Sigmoid colon (tissue), 7 donors: ENCODE data around the gene COL11A1. TPM values are rescaled to one million over a fixed set of nuclear protein-coding genes. Genes with fewer than 3 reads are reported as not detected.

Experiments used
- DNase-seq: peaks from one replicate; pipeline ENCODE4 v3.0.0-alpha.2; 2019
- H3K27ac ChIP-seq, 4 donors: fragments of 200-600 bp; sonication (generic); one replicate each; pipeline ENCODE4 v1.5.1; 2016 to 2019; ENCODE audit warnings: mild to moderate bottlenecking in 1 of 4
- H3K27me3 ChIP-seq, 3 donors: fragments of 200-600 bp; sonication (generic); one replicate each; pipeline ENCODE4 v1.5.1; 2019; ENCODE audit warnings: mild to moderate bottlenecking in 1 of 3
- H3K36me3 ChIP-seq, 4 donors: fragments of 200-600 bp; sonication (generic); one replicate each; pipeline ENCODE4 v1.5.1; 2016 to 2019
- H3K4me1 ChIP-seq, 4 donors: fragments of 200-600 bp; sonication (generic); one replicate each; pipeline ENCODE4 v1.5.1; 2017 to 2019
- H3K4me3 ChIP-seq, 4 donors: fragments of 200-600 bp; sonication (generic); one replicate each; pipeline ENCODE4 v1.5.1; 2017 to 2019; ENCODE audit warnings: mild to moderate bottlenecking in 2 of 4, moderate library complexity in 1 of 4
- H3K9me3 ChIP-seq, 4 donors: fragments of 200-600 bp in 3 of 4; sonication (generic) in 3 of 4; one replicate each; pipeline versions ENCODE4 v1.5.1 to v1.6.1; 2013 to 2019
- EP300 ChIP-seq, 4 donors: sonication (generic); formaldehyde crosslinking; IDR thresholded peaks; one replicate each; pipeline ENCODE4 v1.6.1; 2017; ENCODE audit warnings: antibody characterized with exemption in 4 of 4
- POLR2A ChIP-seq, 2 donors: fragments of 450-650 bp; IDR thresholded peaks; one replicate each; pipeline ENCODE4 v1.6.1; 2016; ENCODE audit warnings: antibody characterized with exemption in 2 of 2, mild to moderate bottlenecking in 2 of 2, moderate library complexity in 2 of 2
- POLR2AphosphoS5 ChIP-seq, 4 donors: sonication (generic); formaldehyde crosslinking; IDR thresholded peaks; one replicate each; pipeline ENCODE4 v1.6.1; 2017; ENCODE audit warnings: antibody characterized with exemption in 4 of 4
- WGBS, 2 donors: extraction: QIAGEN DNeasy Blood & Tissue Kit; methylation state at CpG; one replicate each; pipeline ENCODE4 v1.1.7; 2013; 5-methylcytosine and 5-hydroxymethylcytosine counted together
- intact Hi-C: fragments of 100-400 bp; cut with DNase I; formaldehyde crosslinking; loops from one replicate; pipeline ENCODE4 v1.15.1; 2023
- polyA plus RNA-seq, 3 donors: library from polyadenylated mRNA; stranded (reverse); fragments of 200-250 nt; gene quantifications; one replicate each; pipeline ENCODE4 v1.2.3, GENCODE V29; 2013
- total RNA-seq, 4 donors: library from RNA; depleted of rRNA; stranded (reverse); fragments of >200 nt; gene quantifications; one replicate each; pipeline ENCODE4 v1.1.0, GENCODE V29; 2016
- TF ChIP-seq, protein P1 (sequence below), 4 experiments: fragments of 450-650 bp in 3 of 4; fragments of 200-600 bp in 1 of 4; IDR thresholded peaks; one replicate each; pipeline ENCODE4 v1.5.1; 2016 to 2019; ENCODE audit warnings: antibody characterized with exemption in 4 of 4, mild to moderate bottlenecking in 3 of 4, moderate library complexity in 2 of 4
- donor health status: healthy with polysubstance abuse.
- donor health status: Bipolar disorder and iron deficiency.
- donor health status: healthy.

COL11A1 gene
- total and polyA plus RNA-seq, 7 donors: 0.36 to 1.4 (median 0.99) TPM; not detected in 2

DNA sequence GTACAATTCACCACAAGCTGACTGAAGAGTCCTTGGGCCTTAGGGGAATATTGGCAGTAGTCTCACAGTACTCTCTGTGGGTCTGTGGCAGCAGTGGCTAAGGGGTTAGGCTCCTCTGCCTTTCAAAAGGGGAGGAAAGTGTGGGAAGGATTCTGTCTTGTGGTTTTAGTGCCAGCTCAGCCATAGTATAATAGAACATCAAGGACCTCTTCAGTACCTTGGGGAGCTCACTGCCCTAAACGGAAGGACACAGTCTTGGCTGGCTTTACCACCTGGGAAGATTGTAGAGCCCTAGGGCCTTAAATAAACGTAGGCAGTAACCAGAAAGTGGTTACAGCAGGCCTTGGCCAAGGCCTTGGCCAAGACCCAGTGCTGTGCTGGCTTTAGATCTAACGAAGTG, 265.7 kb downstream of the COL11A1 start:
- no peak overlapping the region for H3K4me3 ChIP-seq
- TF ChIP-seq POLR2AphosphoS5 (IDR thresholded peaks at IDR 0.05) (no peak), EP300 (IDR thresholded peaks at IDR 0.05) (no peak), POLR2A (IDR thresholded peaks at IDR 0.05) (no peak)
- TF ChIP-seq, protein P1, sequence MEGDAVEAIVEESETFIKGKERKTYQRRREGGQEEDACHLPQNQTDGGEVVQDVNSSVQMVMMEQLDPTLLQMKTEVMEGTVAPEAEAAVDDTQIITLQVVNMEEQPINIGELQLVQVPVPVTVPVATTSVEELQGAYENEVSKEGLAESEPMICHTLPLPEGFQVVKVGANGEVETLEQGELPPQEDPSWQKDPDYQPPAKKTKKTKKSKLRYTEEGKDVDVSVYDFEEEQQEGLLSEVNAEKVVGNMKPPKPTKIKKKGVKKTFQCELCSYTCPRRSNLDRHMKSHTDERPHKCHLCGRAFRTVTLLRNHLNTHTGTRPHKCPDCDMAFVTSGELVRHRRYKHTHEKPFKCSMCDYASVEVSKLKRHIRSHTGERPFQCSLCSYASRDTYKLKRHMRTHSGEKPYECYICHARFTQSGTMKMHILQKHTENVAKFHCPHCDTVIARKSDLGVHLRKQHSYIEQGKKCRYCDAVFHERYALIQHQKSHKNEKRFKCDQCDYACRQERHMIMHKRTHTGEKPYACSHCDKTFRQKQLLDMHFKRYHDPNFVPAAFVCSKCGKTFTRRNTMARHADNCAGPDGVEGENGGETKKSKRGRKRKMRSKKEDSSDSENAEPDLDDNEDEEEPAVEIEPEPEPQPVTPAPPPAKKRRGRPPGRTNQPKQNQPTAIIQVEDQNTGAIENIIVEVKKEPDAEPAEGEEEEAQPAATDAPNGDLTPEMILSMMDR (IDR thresholded peaks at IDR 0.05): no peak
- H3K27ac ChIP-seq: no peak overlapping the region
- WGBS, 2 donors: 44 to 57% methylated on average over 3 of the region's 3 CpGs
- no peaks in the 10 kb centered on the region for H3K9me3 ChIP-seq
- no peaks in the 10 kb centered on the region for H3K4me1 ChIP-seq
- intact Hi-C loops: no loop called here
- H3K36me3 ChIP-seq: no peaks in the 10 kb centered on the region
- no peak for DNase-seq
- H3K27me3 ChIP-seq: no peaks in the 10 kb centered on the region

DNA sequence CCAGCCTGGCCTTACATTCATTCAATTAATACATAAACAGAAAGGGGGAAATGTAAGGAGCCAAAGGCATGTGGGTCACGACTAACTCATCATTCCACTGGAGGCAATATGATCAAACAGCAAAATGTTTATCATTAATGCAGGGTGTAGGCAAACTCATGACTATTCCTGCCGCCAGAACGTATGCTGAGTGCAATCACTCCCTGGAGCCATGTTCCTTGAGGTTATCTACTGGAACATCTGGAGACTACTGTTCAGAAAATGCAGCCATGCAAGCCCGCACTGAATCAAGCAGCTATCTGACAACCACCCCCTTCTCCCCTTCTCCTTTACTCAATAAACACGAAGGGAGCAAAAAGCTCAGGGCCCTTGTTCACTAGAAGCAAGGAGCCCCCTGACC, 267.6 kb downstream of the COL11A1 start:
- Histone ChIP-seq H3K4me1 (no peaks in the 10 kb centered on the region), H3K27me3 (no peaks in the 10 kb centered on the region), H3K36me3 (no peaks in the 10 kb centered on the region), H3K27ac (no peak overlapping the region), H3K9me3 (no peaks in the 10 kb centered on the region), H3K4me3 (no peak overlapping the region)
- WGBS, 2 donors: 76 to 83% methylated on average over 5 of the region's 5 CpGs
- intact Hi-C loops: no loop called here
- no peak for DNase-seq
- no peak for TF ChIP-seq EP300 (IDR thresholded peaks at IDR 0.05)
- no peak for TF ChIP-seq POLR2AphosphoS5 (IDR thresholded peaks at IDR 0.05)
- TF ChIP-seq POLR2A (IDR thresholded peaks at IDR 0.05): no peak
- TF ChIP-seq, protein P1 (IDR thresholded peaks at IDR 0.05): no peak

DNA sequence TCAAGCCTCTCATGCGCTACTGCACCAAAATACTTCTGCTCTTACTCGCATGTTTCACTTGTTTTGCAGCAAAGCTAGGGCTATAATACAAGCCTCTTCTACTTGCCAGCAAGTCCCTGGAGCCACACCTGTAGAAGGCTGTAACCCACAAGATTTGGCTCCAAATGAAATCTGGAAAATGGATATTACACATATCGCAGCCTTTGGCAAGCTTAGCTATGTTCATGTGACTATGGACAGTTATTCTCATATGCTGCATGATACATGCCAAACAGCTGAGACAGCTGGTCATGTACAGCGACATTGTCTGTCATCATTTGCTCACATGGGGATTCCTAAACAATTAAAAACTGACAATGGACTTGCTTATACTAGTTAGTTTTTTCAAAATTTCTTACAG, 270.3 kb downstream of the COL11A1 start:
- Histone ChIP-seq H3K4me3 (no peak overlapping the region), H3K36me3 (no peaks in the 10 kb centered on the region), H3K27me3 (no peaks in the 10 kb centered on the region), H3K9me3 (no peaks in the 10 kb centered on the region), H3K4me1 (no peaks in the 10 kb centered on the region), H3K27ac (no peak overlapping the region)
- no peak for DNase-seq
- 30 to 69% methylated on average over 4 of the region's 4 CpGs for WGBS, 2 donors
- TF ChIP-seq, protein P1 (IDR thresholded peaks at IDR 0.05): no peak
- TF ChIP-seq POLR2AphosphoS5 (IDR thresholded peaks at IDR 0.05): no peak
- TF ChIP-seq EP300 (IDR thresholded peaks at IDR 0.05): no peak
- TF ChIP-seq POLR2A (IDR thresholded peaks at IDR 0.05): no peak
- intact Hi-C loops: no loop called here

DNA sequence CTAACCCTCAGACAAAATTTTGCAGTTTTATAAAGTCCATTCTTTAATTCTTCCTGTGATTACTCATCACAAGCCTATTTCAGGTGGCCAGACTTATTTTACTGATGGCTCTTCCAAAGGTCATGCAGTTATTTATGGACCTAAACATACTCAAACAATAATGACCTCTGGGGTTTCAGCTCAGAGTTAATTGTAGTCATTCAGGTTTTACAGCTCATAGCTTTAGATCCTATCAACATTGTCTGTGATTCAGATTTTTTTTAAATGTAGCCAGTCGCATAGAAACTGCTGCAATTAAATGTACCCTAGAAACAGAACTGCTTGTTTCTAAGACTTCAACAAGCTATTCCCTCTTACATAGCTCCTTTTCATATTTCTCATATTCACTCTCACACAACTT, 270.8 kb downstream of the COL11A1 start:
- H3K27ac ChIP-seq: no peak overlapping the region
- WGBS, 2 donors: 21 to 47% methylated on average over 1 of the region's 1 CpG
- intact Hi-C loops: no loop called here
- TF ChIP-seq POLR2A (IDR thresholded peaks at IDR 0.05) (no peak), EP300 (IDR thresholded peaks at IDR 0.05) (no peak), POLR2AphosphoS5 (IDR thresholded peaks at IDR 0.05) (no peak)
- TF ChIP-seq, protein P1 (IDR thresholded peaks at IDR 0.05): no peak
- H3K9me3 ChIP-seq: no peaks in the 10 kb centered on the region
- DNase-seq: no peak
- H3K36me3 ChIP-seq: no peaks in the 10 kb centered on the region
- H3K27me3 ChIP-seq: no peaks in the 10 kb centered on the region
- H3K4me3 ChIP-seq: no peak overlapping the region
- no peaks in the 10 kb centered on the region for H3K4me1 ChIP-seq

DNA sequence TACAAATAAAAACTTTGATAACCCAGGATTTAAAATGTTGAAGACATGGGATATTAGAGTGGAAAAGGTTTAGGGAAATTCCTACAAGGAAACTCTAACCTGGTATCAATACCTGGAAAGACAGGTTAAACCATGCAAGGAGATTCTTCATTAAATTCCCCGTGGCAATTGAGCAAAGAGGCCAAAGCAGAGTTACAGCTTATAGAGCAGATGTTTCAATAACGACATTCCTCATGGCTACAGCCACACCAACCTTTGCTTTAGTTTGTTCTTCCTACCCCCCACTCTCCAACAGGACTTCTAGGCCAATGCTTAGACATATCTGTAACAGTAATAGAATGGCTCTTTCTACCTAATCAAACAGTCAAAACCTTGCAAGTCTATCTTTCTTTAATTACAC, 271.3 kb downstream of the COL11A1 start:
- H3K9me3 ChIP-seq: no peaks in the 10 kb centered on the region
- H3K27me3 ChIP-seq: no peaks in the 10 kb centered on the region
- intact Hi-C loops: no loop called here
- H3K36me3 ChIP-seq: no peaks in the 10 kb centered on the region
- H3K4me3 ChIP-seq: no peak overlapping the region
- no peaks in the 10 kb centered on the region for H3K4me1 ChIP-seq
- TF ChIP-seq POLR2AphosphoS5 (IDR thresholded peaks at IDR 0.05) (no peak), POLR2A (IDR thresholded peaks at IDR 0.05) (no peak), EP300 (IDR thresholded peaks at IDR 0.05) (no peak)
- TF ChIP-seq, protein P1 (IDR thresholded peaks at IDR 0.05): no peak
- H3K27ac ChIP-seq: no peak overlapping the region
- 15 to 44% methylated on average over 2 of the region's 2 CpGs for WGBS, 2 donors
- DNase-seq: no peak
